NCI-H1417 treated with DMSO at 0.1 percent for 48 hours (cell line): Measurements from ENCODE around the gene BICD1.

ENCODE experiments used
- DNase-seq: peaks from one replicate; lab custom pipeline; 2025; lab: John Stamatoyannopoulos, UW

The BICD1 gene

DNA sequence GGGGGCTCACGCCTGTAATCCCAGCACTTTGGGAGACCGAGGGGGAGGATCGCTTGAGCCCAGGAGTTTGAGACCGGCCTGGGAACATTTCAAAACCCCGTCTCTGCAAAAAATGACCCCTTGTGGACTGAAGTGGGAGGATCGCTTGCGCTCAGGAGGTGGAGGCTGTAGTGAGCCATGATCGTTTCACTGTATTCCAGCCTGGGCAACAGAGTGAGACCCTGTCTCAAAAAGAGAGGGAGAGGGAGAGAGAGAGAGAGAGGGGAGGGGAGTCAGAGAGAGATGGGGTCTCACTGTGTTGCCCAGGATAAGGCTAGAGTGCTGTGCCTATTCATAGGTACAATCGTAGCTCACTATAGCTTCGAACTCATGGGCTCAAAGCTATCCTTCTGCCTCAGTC is 295.5 kb downstream of the BICD1 start:
- DNase-seq, result no peak

DNA sequence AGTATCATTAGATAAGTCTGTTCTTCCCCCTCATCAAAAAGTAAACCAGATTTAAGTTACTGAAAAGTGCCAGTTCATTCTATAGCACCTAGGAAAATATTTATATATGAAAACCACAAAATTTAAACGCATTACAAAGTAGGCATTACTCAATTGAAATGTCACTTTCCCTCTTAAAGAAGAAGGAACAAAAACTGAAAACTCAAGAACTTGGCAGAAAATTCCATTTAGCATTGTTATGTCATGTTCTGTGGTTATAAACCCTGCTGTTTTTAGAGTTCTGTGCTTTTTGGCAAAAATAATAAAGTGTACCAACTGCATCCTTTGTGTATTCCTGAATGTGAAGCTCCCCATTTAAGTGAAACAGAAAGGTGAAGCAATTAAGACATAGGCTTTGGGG is 296.3 kb downstream of the BICD1 start:
- no peak for DNase-seq

GRCh38 chr12:32407795-32408194 is 301.1 kb downstream of the BICD1 start:
- no peak for DNase-seq

DNA sequence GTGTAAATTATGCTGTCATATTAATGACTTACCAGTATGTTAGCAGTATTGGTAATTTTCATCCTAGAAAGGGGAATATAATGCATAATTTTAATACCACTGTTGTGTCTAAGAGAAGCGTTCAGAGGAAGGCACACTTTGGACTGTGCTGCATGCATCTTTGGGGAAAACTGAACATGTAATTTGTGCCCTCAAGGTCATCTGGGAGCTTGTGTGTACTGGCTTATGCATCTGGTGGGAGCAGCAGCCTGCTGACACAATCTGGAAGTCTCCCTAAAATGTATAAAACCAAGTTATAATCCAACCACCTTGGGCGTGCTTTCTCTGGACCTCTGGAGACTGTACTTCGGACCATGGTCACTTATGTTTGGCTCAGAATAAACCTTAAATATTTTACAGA is 306.8 kb downstream of the BICD1 start:
- DNase-seq, result no peak

- DNase-seq, result no peak
Measured at GRCh38 chr12:32418221-32418620, 311.6 kb downstream of the BICD1 start.

DNA sequence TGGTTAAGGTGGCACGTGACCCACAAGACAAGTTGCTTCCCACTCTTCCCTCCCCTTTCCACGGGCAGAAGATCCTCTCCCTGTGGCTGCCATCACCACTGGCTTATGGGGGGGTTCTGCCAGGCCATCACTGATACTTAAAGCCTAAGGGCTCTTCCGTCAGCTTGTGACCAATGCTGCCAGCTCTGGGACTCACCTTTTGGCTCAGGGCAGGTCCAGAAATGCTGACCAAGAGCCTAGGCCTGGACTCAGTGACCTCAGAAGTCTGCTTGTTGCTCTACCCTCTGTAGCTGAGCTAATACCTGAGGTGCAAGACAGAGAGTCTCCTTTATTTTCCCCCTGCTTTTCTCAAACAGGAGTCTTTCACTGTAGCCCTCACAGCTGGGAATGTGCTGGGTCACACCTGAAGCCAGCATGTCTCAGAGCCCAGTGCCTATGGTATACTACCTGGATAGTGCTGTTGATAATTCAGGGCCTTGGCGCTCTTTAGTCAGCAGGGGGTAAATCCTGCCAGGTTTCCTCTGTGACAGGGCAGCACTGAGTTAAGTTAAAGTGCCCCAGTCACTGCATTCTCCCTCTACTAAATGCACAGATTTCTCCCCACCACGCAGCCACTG is 312.4 kb downstream of the BICD1 start:
- DNase-seq, result no peak

- DNase-seq, result no peak
Measured at GRCh38 chr12:32419520-32419960, 312.9 kb downstream of the BICD1 start.

- no peak for DNase-seq
Measured at GRCh38 chr12:32420356-32420755, 313.7 kb downstream of the BICD1 start.

DNA sequence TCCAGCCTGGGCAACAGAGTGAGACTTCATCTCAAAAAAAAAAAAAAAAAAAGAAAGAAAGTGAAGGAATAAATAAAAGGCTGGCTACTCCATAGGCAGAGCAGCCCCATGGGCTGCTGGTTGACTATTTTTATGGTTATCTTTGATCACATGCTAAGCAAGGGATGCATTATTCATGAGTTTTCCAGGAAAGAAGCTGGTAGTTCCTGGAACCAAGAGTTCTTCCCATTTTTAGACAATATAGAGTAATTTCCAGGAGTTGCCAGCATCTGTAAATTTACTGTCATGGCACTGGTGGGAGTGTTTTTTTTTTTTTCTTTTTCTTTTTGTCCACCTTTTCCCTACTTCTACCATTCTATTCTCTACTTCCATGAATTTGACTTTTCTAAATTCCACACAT is 316.9 kb downstream of the BICD1 start:
- DNase-seq, result no peak

GRCh38 chr12:32431025-32431424 is 324.4 kb downstream of the BICD1 start:
- no peak for DNase-seq
